ENCODE data around the gene GINS2.

The GINS2 gene

GRCh38 chr16:85716022-85716679 is 27.4 kb upstream of the GINS2 start:
- no peak for DNase-seq (ENCODE audit: low read depth in 2 of 2)

- no peak for DNase-seq (ENCODE audit: low read depth in 2 of 2)
Observed at GRCh38 chr16:85715169-85716021, 26.6 kb upstream of the GINS2 start.

GRCh38 chr16:85712801-85713200 is 24.0 kb upstream of the GINS2 start:
- DNase-seq (ENCODE audit: low read depth in 2 of 2), result no peak

- no peak for DNase-seq (ENCODE audit: low read depth in 2 of 2)
Observed at GRCh38 chr16:85711982-85712587, 23.3 kb upstream of the GINS2 start.

GRCh38 chr16:85710732-85711131 is 22.0 kb upstream of the GINS2 start:
- DNase-seq (ENCODE audit: low read depth in 2 of 2), result no peak

GRCh38 chr16:85709766-85710585 is 21.2 kb upstream of the GINS2 start:
- no peak for DNase-seq (ENCODE audit: low read depth in 2 of 2)

GRCh38 chr16:85708338-85708737 is 19.6 kb upstream of the GINS2 start:
- DNase-seq (ENCODE audit: low read depth in 2 of 2), result no peak

- DNase-seq (ENCODE audit: low read depth in 2 of 2), result no peak
Observed at GRCh38 chr16:85707528-85708095, 18.9 kb upstream of the GINS2 start.

- DNase-seq (ENCODE audit: low read depth in 2 of 2), result no peak
Observed at GRCh38 chr16:85706449-85707034, 17.8 kb upstream of the GINS2 start.

GRCh38 chr16:85704900-85705846 is 16.4 kb upstream of the GINS2 start:
- DNase-seq (ENCODE audit: low read depth in 2 of 2), result no peak

GRCh38 chr16:85704011-85704410 is 15.3 kb upstream of the GINS2 start:
- no peak for DNase-seq (ENCODE audit: low read depth in 2 of 2)

- no peak for DNase-seq (ENCODE audit: low read depth in 2 of 2)
Observed at GRCh38 chr16:85699628-85700027, 10.9 kb upstream of the GINS2 start.

- no peak for DNase-seq (ENCODE audit: low read depth in 2 of 2)
Observed at GRCh38 chr16:85698935-85699558, 10.3 kb upstream of the GINS2 start.

GRCh38 chr16:85698459-85698891 is 9.7 kb upstream of the GINS2 start:
- DNase-seq (ENCODE audit: low read depth in 2 of 2), result no peak

GRCh38 chr16:85697431-85697830 is 8.7 kb upstream of the GINS2 start:
- DNase-seq (ENCODE audit: low read depth in 2 of 2), result no peak

GRCh38 chr16:85696781-85697180 is 8.0 kb upstream of the GINS2 start:
- no peak for DNase-seq (ENCODE audit: low read depth in 2 of 2)

- no peak for DNase-seq (ENCODE audit: low read depth in 2 of 2)
Observed at GRCh38 chr16:85695196-85696128, 6.7 kb upstream of the GINS2 start.

- DNase-seq (ENCODE audit: low read depth in 2 of 2), result no peak
Observed at GRCh38 chr16:85690469-85691064, 1.8 kb upstream of the GINS2 start.
